Osteocyte (in vitro differentiated cells): ENCODE results near the gene PTPN14. TPM values are rescaled to one million over a fixed set of nuclear protein-coding genes. Genes with fewer than 3 reads are reported as not detected.

Experiments used
- DNase-seq: peaks from one replicate; pipeline ENCODE4 v3.0.0; 2021; ENCODE audit warnings: mixed read lengths; ENCODE audit not compliant: unreplicated experiment; ENCODE audit errors: extremely low spot score
- H3K27ac Mint-ChIP-seq: one replicate; pipeline ENCODE4 v1.8.0; 2021; ENCODE audit warnings: mild to moderate bottlenecking, mixed read lengths; ENCODE audit not compliant: unreplicated experiment
- H3K27me3 Mint-ChIP-seq: one replicate; pipeline ENCODE4 v1.8.0; 2021; ENCODE audit warnings: mixed read lengths; ENCODE audit not compliant: unreplicated experiment
- H3K36me3 Mint-ChIP-seq: one replicate; pipeline ENCODE4 v1.8.0; 2021; ENCODE audit warnings: mixed read lengths; ENCODE audit not compliant: unreplicated experiment
- H3K4me1 Mint-ChIP-seq: one replicate; pipeline ENCODE4 v1.8.0; 2021; ENCODE audit warnings: mixed read lengths; ENCODE audit not compliant: unreplicated experiment
- H3K4me3 Mint-ChIP-seq: one replicate; pipeline ENCODE4 v1.8.0; 2021; ENCODE audit warnings: mild to moderate bottlenecking, moderate library complexity, mixed read lengths; ENCODE audit not compliant: unreplicated experiment
- H3K9me3 Mint-ChIP-seq: one replicate; pipeline ENCODE4 v1.8.0; 2021; ENCODE audit warnings: mixed read lengths; ENCODE audit not compliant: unreplicated experiment
- CTCF ChIP-seq: fragments of 200-600 bp; sonication (generic); IDR thresholded peaks from 2 replicates; pipeline ENCODE4 v1.5.0; 2021; ENCODE audit warnings: antibody characterized with exemption, mild to moderate bottlenecking, moderate library complexity
- total RNA-seq: library from RNA; stranded (reverse); gene quantifications from 2 replicates; pipeline ENCODE4 v1.2.1, GENCODE V29; 2021

The PTPN14 gene
- total RNA-seq, 1 donor from 2014 or later = 140 TPM

- Mint-ChIP-seq H3K4me3 (no peak overlapping the region), H3K4me1 (peaks cover 7% of the 10 kb centered on the region), H3K9me3 (no peaks in the 10 kb centered on the region), H3K27me3 (no peaks in the 10 kb centered on the region), H3K36me3 (peaks cover 47% of the 10 kb centered on the region), H3K27ac (no peak overlapping the region)
- DNase-seq = no peak
- no peak for TF ChIP-seq CTCF
Observed at GRCh38 chr1:214344897-214345296, 206.5 kb downstream of the PTPN14 start.

- peaks cover 11% of the 10 kb centered on the region for H3K4me1 Mint-ChIP-seq
- DNase-seq = no peak
- H3K27ac Mint-ChIP-seq = peak overlapping the region; percentile 39
- TF ChIP-seq CTCF = no peak
- H3K9me3 Mint-ChIP-seq = no peaks in the 10 kb centered on the region
- H3K36me3 Mint-ChIP-seq = peaks cover 37% of the 10 kb centered on the region
- H3K4me3 Mint-ChIP-seq = no peak overlapping the region
- no peaks in the 10 kb centered on the region for H3K27me3 Mint-ChIP-seq
Observed at GRCh38 chr1:214342525-214342924, 208.9 kb downstream of the PTPN14 start.

GRCh38 chr1:214341932-214342331, 209.5 kb downstream of the PTPN14 start:
- Mint-ChIP-seq H3K9me3 (no peaks in the 10 kb centered on the region), H3K4me3 (no peak overlapping the region), H3K27ac (no peak overlapping the region), H3K4me1 (peaks cover 17% of the 10 kb centered on the region), H3K36me3 (peaks cover 37% of the 10 kb centered on the region), H3K27me3 (no peaks in the 10 kb centered on the region)
- peak; percentile 26 for TF ChIP-seq CTCF
- no peak for DNase-seq

- peaks cover 37% of the 10 kb centered on the region for H3K36me3 Mint-ChIP-seq
- no peak for TF ChIP-seq CTCF
- H3K4me1 Mint-ChIP-seq = peaks cover 22% of the 10 kb centered on the region
- no peaks in the 10 kb centered on the region for H3K27me3 Mint-ChIP-seq
- H3K4me3 Mint-ChIP-seq = no peak overlapping the region
- no peak for DNase-seq
- no peak overlapping the region for H3K27ac Mint-ChIP-seq
- no peaks in the 10 kb centered on the region for H3K9me3 Mint-ChIP-seq
Observed at GRCh38 chr1:214341459-214341858, 209.9 kb downstream of the PTPN14 start.

- Mint-ChIP-seq H3K27me3 (no peaks in the 10 kb centered on the region), H3K27ac (peak overlapping the region; percentile 85), H3K4me3 (no peak overlapping the region), H3K36me3 (peaks cover 22% of the 10 kb centered on the region), H3K9me3 (no peaks in the 10 kb centered on the region), H3K4me1 (peaks cover 29% of the 10 kb centered on the region)
- DNase-seq = no peak
- no peak for TF ChIP-seq CTCF
Observed at GRCh38 chr1:214338212-214338611, 213.2 kb downstream of the PTPN14 start.
